GM21825 (cell line): Measurements from ENCODE around the gene CAPN2.

Experiments
- ATAC-seq: cut with Tn5 transposase; IDR thresholded peaks from one replicate; pipeline ENCODE4 v1.9.1; 2021; ENCODE audit warnings: mild to moderate bottlenecking, moderate library complexity; ENCODE audit not compliant: unreplicated experiment

The CAPN2 gene

GRCh38 chr1:223824712-223825111 is 112.4 kb downstream of the CAPN2 start:
- no peak for ATAC-seq
